GM23338 (cell line): ENCODE measurements around the gene CNTNAP2. TPM values are rescaled to one million over a fixed set of nuclear protein-coding genes. Genes with fewer than 3 reads are reported as not detected.

Experiments
- CREB1 ChIP-seq: fragments of 250-450 bp; sonication (Bioruptor Pico); IDR thresholded peaks from 2 replicates; pipeline ENCODE4 v1.5.0; 2020; ENCODE audit warnings: low read depth, mild to moderate bottlenecking, moderate library complexity
- ETS1 ChIP-seq: IDR thresholded peaks from 2 replicates; pipeline ENCODE4 v1.6.1; 2016; ENCODE audit warnings: antibody characterized with exemption
- EZH2 ChIP-seq: fragments of 200-600 bp; sonication (generic); IDR thresholded peaks from one replicate; pipeline ENCODE4 v1.8.0; 2017; ENCODE audit warnings: antibody characterized with exemption, mild to moderate bottlenecking, low read depth; ENCODE audit not compliant: unreplicated experiment
- JUNB ChIP-seq: IDR thresholded peaks from one replicate; pipeline ENCODE4 v1.6.1; 2016; ENCODE audit warnings: antibody characterized with exemption; ENCODE audit not compliant: unreplicated experiment
- NANOG ChIP-seq: IDR thresholded peaks from 2 replicates; pipeline ENCODE4 v1.6.1; 2016; ENCODE audit warnings: antibody characterized with exemption, borderline replicate concordance
- ZNF114 ChIP-seq: fragments of 250-450 bp; sonication (Bioruptor Pico); IDR thresholded peaks from 2 replicates; pipeline ENCODE4 v1.5.0; 2020; ENCODE audit warnings: mild to moderate bottlenecking, moderate library complexity
- ZNF331 ChIP-seq: fragments of 250-450 bp; sonication (Bioruptor Pico); IDR thresholded peaks from 2 replicates; pipeline ENCODE4 v1.5.0; 2020; ENCODE audit warnings: low read depth, mild to moderate bottlenecking, moderate library complexity
- polyA plus RNA-seq: library from polyadenylated mRNA; unstranded; fragments of >200 nt; fragmentation: Nextera tagmentation; extraction: Ambion mirVana; gene quantifications from 2 replicates; pipeline ENCODE4 v1.2.1, GENCODE V29; 2016
- total RNA-seq: library from RNA; depleted of rRNA; stranded (reverse); fragments of >200 nt; shearing (Covaris generic); gene quantifications from 2 replicates; pipeline ENCODE4 v1.2.3, GENCODE V29; 2014
- TF ChIP-seq, protein P1 (sequence below): fragments of 250-450 bp; sonication (Bioruptor Pico); IDR thresholded peaks from 2 replicates; pipeline ENCODE4 v1.5.0; 2020; ENCODE audit warnings: mild to moderate bottlenecking, moderate library complexity
- TF ChIP-seq, protein P2 (sequence below): IDR thresholded peaks from one replicate; pipeline ENCODE4 v1.6.1; 2018; ENCODE audit warnings: antibody characterized with exemption; ENCODE audit not compliant: unreplicated experiment

The CNTNAP2 gene
- total and polyA plus RNA-seq, 2 experiments from 2014 or later, result 38.2 to 61.3 TPM

DNA sequence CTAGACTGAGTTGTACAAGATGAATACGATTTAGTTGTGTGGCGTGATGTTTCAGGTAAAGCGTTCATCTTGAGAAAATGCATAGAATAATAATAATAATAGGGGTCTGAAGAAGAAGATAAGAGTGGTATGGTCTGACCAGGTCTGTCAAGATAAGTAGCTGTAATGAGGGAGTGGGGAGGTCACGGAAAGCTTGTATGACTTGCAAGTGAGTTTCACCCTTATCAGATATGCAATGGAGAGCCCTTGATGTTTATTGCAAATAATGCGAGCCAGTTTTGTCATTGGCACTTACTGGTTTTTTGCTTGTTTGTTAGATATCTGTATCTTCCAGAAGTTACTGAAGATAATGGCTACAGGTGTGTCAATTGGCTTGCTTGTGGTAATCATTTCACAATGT lies 611.5 kb downstream of the CNTNAP2 start (continued):
- TF ChIP-seq, protein P1, sequence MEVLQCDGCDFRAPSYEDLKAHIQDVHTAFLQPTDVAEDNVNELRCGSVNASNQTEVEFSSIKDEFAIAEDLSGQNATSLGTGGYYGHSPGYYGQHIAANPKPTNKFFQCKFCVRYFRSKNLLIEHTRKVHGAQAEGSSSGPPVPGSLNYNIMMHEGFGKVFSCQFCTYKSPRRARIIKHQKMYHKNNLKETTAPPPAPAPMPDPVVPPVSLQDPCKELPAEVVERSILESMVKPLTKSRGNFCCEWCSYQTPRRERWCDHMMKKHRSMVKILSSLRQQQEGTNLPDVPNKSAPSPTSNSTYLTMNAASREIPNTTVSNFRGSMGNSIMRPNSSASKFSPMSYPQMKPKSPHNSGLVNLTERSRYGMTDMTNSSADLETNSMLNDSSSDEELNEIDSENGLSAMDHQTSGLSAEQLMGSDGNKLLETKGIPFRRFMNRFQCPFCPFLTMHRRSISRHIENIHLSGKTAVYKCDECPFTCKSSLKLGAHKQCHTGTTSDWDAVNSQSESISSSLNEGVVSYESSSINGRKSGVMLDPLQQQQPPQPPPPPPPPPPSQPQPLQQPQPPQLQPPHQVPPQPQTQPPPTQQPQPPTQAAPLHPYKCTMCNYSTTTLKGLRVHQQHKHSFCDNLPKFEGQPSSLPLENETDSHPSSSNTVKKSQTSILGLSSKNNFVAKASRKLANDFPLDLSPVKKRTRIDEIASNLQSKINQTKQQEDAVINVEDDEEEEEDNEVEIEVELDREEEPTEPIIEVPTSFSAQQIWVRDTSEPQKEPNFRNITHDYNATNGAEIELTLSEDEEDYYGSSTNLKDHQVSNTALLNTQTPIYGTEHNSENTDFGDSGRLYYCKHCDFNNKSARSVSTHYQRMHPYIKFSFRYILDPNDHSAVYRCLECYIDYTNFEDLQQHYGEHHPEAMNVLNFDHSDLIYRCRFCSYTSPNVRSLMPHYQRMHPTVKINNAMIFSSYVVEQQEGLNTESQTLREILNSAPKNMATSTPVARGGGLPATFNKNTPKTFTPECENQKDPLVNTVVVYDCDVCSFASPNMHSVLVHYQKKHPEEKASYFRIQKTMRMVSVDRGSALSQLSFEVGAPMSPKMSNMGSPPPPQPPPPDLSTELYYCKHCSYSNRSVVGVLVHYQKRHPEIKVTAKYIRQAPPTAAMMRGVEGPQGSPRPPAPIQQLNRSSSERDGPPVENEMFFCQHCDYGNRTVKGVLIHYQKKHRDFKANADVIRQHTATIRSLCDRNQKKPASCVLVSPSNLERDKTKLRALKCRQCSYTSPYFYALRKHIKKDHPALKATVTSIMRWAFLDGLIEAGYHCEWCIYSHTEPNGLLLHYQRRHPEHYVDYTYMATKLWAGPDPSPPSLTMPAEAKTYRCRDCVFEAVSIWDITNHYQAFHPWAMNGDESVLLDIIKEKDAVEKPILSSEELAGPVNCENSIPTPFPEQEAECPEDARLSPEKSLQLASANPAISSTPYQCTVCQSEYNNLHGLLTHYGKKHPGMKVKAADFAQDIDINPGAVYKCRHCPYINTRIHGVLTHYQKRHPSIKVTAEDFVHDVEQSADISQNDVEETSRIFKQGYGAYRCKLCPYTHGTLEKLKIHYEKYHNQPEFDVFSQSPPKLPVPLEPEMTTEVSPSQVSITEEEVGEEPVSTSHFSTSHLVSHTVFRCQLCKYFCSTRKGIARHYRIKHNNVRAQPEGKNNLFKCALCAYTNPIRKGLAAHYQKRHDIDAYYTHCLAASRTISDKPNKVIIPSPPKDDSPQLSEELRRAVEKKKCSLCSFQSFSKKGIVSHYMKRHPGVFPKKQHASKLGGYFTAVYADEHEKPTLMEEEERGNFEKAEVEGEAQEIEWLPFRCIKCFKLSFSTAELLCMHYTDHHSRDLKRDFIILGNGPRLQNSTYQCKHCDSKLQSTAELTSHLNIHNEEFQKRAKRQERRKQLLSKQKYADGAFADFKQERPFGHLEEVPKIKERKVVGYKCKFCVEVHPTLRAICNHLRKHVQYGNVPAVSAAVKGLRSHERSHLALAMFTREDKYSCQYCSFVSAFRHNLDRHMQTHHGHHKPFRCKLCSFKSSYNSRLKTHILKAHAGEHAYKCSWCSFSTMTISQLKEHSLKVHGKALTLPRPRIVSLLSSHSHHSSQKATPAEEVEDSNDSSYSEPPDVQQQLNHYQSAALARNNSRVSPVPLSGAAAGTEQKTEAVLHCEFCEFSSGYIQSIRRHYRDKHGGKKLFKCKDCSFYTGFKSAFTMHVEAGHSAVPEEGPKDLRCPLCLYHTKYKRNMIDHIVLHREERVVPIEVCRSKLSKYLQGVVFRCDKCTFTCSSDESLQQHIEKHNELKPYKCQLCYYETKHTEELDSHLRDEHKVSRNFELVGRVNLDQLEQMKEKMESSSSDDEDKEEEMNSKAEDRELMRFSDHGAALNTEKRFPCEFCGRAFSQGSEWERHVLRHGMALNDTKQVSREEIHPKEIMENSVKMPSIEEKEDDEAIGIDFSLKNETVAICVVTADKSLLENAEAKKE, result no peak
- TF ChIP-seq EZH2 (no peak), JUNB (no peak), CREB1 (CRISPR knock-in tag) (no peak), ZNF331 (CRISPR knock-in tag) (no peak), ZNF114 (CRISPR knock-in tag) (no peak), NANOG (no peak), ETS1 (no peak)
- TF ChIP-seq, protein P2, sequence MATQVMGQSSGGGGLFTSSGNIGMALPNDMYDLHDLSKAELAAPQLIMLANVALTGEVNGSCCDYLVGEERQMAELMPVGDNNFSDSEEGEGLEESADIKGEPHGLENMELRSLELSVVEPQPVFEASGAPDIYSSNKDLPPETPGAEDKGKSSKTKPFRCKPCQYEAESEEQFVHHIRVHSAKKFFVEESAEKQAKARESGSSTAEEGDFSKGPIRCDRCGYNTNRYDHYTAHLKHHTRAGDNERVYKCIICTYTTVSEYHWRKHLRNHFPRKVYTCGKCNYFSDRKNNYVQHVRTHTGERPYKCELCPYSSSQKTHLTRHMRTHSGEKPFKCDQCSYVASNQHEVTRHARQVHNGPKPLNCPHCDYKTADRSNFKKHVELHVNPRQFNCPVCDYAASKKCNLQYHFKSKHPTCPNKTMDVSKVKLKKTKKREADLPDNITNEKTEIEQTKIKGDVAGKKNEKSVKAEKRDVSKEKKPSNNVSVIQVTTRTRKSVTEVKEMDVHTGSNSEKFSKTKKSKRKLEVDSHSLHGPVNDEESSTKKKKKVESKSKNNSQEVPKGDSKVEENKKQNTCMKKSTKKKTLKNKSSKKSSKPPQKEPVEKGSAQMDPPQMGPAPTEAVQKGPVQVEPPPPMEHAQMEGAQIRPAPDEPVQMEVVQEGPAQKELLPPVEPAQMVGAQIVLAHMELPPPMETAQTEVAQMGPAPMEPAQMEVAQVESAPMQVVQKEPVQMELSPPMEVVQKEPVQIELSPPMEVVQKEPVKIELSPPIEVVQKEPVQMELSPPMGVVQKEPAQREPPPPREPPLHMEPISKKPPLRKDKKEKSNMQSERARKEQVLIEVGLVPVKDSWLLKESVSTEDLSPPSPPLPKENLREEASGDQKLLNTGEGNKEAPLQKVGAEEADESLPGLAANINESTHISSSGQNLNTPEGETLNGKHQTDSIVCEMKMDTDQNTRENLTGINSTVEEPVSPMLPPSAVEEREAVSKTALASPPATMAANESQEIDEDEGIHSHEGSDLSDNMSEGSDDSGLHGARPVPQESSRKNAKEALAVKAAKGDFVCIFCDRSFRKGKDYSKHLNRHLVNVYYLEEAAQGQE, result no peak
